HEK293 (cell line): ENCODE results near the gene DLL4.

Experiments used
- CTCF ChIA-PET: fragments of 350-600 bp; formaldehyde crosslinking; extraction: SDS; loops from one replicate; lab custom pipeline; 2021; ENCODE audit warnings: antibody characterized with exemption; lab: Yijun Ruan, JAX
- POLR2A ChIA-PET: fragments of 300-600 bp; formaldehyde crosslinking; extraction: SDS; loops from one replicate; lab custom pipeline; 2020; ENCODE audit warnings: antibody characterized with exemption, inconsistent platforms; lab: Yijun Ruan, JAX
- H3K27ac ChIP-seq: fragments of 200-500 bp; sonication (Bioruptor generic); 2 replicates; pipeline ENCODE4 v1.5.1; 2014; ENCODE audit warnings: low read depth, low read length, control low read depth, inconsistent platforms; ENCODE audit errors: extremely low read depth
- H3K36me3 ChIP-seq, 2 experiments: fragments of 200-500 bp in 1 of 2; sonication (Bioruptor generic) in 1 of 2; 1 replicate in 1 of 2; 2 replicates in 1 of 2; pipeline ENCODE4 v1.5.1; 2014 to 2017; ENCODE audit warnings: inconsistent platforms in 2 of 2, low read length in 2 of 2; ENCODE audit not compliant: control insufficient read depth in 2 of 2, insufficient read depth in 1 of 2
- H3K4me1 ChIP-seq: fragments of 200-500 bp; sonication (Bioruptor generic); 2 replicates; pipeline ENCODE4 v1.5.1; 2014; ENCODE audit warnings: mild to moderate bottlenecking, low read length, inconsistent platforms; ENCODE audit not compliant: control insufficient read depth, insufficient read depth
- H3K4me3 ChIP-seq: 2 replicates; pipeline ENCODE4 v1.5.1; 2011; ENCODE audit warnings: low read depth, mild to moderate bottlenecking, control low read depth, low read length, moderate library complexity
- H3K9me3 ChIP-seq: fragments of 200-500 bp; sonication (Bioruptor generic); 2 replicates; pipeline ENCODE4 v1.5.1; 2014; ENCODE audit warnings: low read depth, low read length, inconsistent platforms; ENCODE audit not compliant: control insufficient read depth, insufficient read depth
- GLI2 ChIP-seq: fragments of 450-650 bp; formaldehyde crosslinking; IDR thresholded peaks from 2 replicates; pipeline ENCODE4; 2017; ENCODE audit warnings: missing biosample characterization, missing genetic modification characterization, low read depth, borderline replicate concordance
- GLIS1 ChIP-seq: fragments of 450-650 bp; formaldehyde crosslinking; IDR thresholded peaks from 2 replicates; pipeline ENCODE4 v1.5.1; 2016; ENCODE audit warnings: missing biosample characterization, missing genetic modification characterization
- GLIS2 ChIP-seq: fragments of 450-650 bp; formaldehyde crosslinking; IDR thresholded peaks from 2 replicates; pipeline ENCODE4 v1.5.1; 2016; ENCODE audit warnings: missing biosample characterization, missing genetic modification characterization
- HOXC10 ChIP-seq: sonication (generic); formaldehyde crosslinking; IDR thresholded peaks from 2 replicates; pipeline ENCODE4 v1.8.1; 2023; ENCODE audit warnings: mild to moderate bottlenecking, missing genetic modification reagents
- IKZF3 ChIP-seq: fragments of 450-650 bp; IDR thresholded peaks from 2 replicates; pipeline ENCODE4 v1.5.0; 2018; ENCODE audit warnings: missing biosample characterization, mild to moderate bottlenecking, missing genetic modification characterization, moderate library complexity
- RBAK ChIP-seq: fragments of 450-650 bp; formaldehyde crosslinking; IDR thresholded peaks from 2 replicates; pipeline ENCODE4 v1.5.1; 2016; ENCODE audit warnings: missing biosample characterization, missing genetic modification characterization
- WT1 ChIP-seq: fragments of 450-650 bp; formaldehyde crosslinking; IDR thresholded peaks from 2 replicates; pipeline ENCODE4 v1.5.1; 2016; ENCODE audit warnings: missing biosample characterization, missing genetic modification characterization
- ZBTB7A ChIP-seq: fragments of 450-650 bp; formaldehyde crosslinking; IDR thresholded peaks from 2 replicates; pipeline ENCODE4 v1.5.1; 2016; ENCODE audit warnings: low read depth, missing biosample characterization, missing genetic modification characterization
- ZFP37 ChIP-seq: fragments of 450-650 bp; formaldehyde crosslinking; IDR thresholded peaks from 2 replicates; pipeline ENCODE4 v1.5.1; 2016; ENCODE audit warnings: missing biosample characterization, missing genetic modification characterization
- ZFP69B ChIP-seq: fragments of 450-650 bp; formaldehyde crosslinking; IDR thresholded peaks from 2 replicates; pipeline ENCODE4 v1.5.1; 2016; ENCODE audit warnings: missing biosample characterization, missing genetic modification characterization
- ZIC2 ChIP-seq: fragments of 450-650 bp; formaldehyde crosslinking; IDR thresholded peaks from 2 replicates; pipeline ENCODE4 v1.5.1; 2016; ENCODE audit warnings: missing biosample characterization, missing genetic modification characterization
- ZNF132 ChIP-seq: fragments of 450-650 bp; formaldehyde crosslinking; IDR thresholded peaks from 2 replicates; pipeline ENCODE4 v1.5.1; 2017; ENCODE audit warnings: missing biosample characterization, missing genetic modification characterization, borderline replicate concordance
- ZNF133 ChIP-seq: fragments of 450-650 bp; formaldehyde crosslinking; IDR thresholded peaks from 2 replicates; pipeline ENCODE4 v1.5.1; 2016; ENCODE audit warnings: missing biosample characterization, missing genetic modification characterization
- ZNF596 ChIP-seq: fragments of 450-650 bp; IDR thresholded peaks from 2 replicates; pipeline ENCODE4 v1.5.0; 2018; ENCODE audit warnings: missing biosample characterization, mild to moderate bottlenecking, missing genetic modification characterization, moderate library complexity
- ZNF670 ChIP-seq: fragments of 450-650 bp; formaldehyde crosslinking; IDR thresholded peaks from 2 replicates; pipeline ENCODE4 v1.5.1; 2016; ENCODE audit warnings: missing biosample characterization, missing genetic modification characterization, low read depth
- TF ChIP-seq, protein P1 (sequence below): fragments of 450-650 bp; formaldehyde crosslinking; IDR thresholded peaks from 2 replicates; pipeline ENCODE4; 2016; ENCODE audit warnings: missing biosample characterization, missing genetic modification characterization
- TF ChIP-seq, protein P2 (sequence below): fragments of 450-650 bp; formaldehyde crosslinking; IDR thresholded peaks from 2 replicates; pipeline ENCODE4 v1.5.1; 2016; ENCODE audit warnings: missing biosample characterization, missing genetic modification characterization

The DLL4 gene

DNA sequence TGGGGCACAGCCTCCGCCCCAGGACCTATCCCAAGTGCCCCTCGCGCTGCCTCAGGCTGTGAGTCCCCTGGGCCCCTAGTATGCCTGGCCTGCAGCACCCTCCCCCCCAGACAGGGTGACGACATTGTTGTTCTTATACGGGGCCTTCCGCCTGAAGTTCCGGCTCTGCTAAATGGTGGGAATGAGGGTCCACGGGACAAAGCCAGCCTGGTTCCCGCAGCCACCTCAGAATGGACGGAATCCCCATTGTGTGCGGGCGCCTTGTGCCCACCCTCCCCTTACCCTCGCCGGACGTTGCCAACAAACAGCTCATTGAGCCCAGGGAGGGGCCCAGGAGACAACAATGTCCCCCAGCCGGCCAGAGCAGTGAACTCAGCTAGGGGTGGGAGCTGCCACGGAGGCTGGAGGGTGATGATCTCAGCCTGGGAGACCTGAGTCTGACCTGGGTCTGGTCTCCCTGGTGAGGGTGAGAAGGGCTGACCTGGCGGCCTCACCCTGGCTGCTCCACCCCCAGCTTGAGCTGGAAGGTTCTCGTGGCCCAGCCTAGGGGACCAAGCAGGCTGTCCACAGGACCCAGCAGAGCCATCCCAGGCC is 10.2 kb upstream of the DLL4 start:
- TF ChIP-seq ZIC2 (peak; percentile 30; the same call in 1 of the 2 replicates), GLIS1 (tag by site-specific recombination) (peak; percentile 62), GLIS2 (tag by site-specific recombination) (0 out of 2 replicates have a peak, but pooled peaks have one; percentile 16), ZBTB7A (tag by site-specific recombination) (no peak), ZNF596 (no peak), GLI2 (tag by site-specific recombination) (no peak)
- TF ChIP-seq, protein P1, sequence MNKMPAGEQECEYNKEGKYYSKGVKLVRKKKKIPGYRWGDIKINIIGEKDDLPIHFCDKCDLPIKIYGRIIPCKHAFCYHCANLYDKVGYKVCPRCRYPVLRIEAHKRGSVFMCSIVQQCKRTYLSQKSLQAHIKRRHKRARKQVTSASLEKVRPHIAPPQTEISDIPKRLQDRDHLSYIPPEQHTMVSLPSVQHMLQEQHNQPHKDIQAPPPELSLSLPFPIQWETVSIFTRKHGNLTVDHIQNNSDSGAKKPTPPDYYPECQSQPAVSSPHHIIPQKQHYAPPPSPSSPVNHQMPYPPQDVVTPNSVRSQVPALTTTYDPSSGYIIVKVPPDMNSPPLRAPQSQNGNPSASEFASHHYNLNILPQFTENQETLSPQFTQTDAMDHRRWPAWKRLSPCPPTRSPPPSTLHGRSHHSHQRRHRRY (tag by site-specific recombination): no peak
- ChIA-PET POLR2A (interaction anchor here (1.7 to 2.2 kb wide), 2 partner anchors 10 to 34 kb away, joined by 5 to 8 read pairs; partner anchors contain the start of genes CHAC1 and DLL4), CTCF (interaction anchor here (0.7 to 1.5 kb wide), 3 partner anchors 12 to 23 kb away, joined by 3 to 5 read pairs (median 4); no protein-coding TSS in a partner anchor)
- no peaks in the 10 kb centered on the region for H3K9me3 ChIP-seq
- no peaks in the 10 kb centered on the region for H3K36me3 ChIP-seq
- no peak overlapping the region for H3K27ac ChIP-seq
- no peak overlapping the region for H3K4me3 ChIP-seq
- H3K4me1 ChIP-seq: no peaks in the 10 kb centered on the region

DNA sequence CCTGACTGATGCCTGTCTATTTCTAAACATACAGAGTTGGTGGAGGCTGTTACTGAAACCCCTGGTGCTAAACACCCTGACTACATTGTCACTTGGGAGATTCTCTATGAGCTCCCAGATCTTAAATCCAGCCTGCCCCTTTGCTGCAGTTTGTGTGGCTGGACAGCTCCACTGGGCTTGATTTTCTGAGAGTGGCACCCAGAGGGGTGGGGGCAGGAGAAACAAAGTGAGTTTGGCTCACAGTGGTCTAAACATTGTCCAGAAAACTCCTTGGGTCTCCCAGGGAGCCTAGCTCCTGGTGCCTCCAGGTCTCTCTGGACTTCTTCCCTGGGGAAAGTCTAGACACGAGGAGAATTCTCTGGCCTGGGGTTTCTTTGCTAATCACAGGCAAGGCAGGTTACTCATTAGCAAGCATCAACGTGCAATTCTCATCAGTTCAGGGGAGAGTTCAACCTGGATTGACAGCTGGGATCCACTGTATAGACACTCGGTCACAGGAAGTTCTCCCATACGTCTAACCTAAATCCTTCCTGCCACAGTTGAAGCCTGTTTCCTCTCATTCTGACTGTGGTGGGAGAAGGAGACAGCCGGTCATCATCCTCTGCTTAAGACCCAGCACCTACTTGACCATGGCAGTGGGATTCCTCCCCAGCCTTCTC is 7.1 kb upstream of the DLL4 start:
- H3K4me1 ChIP-seq: no peaks in the 10 kb centered on the region
- no peak overlapping the region for H3K4me3 ChIP-seq
- POLR2A ChIA-PET: interaction anchor here (0.9 to 1.6 kb wide), 2 partner anchors 16 to 31 kb away, joined by 3 read pairs; partner anchors contain the start of gene CHAC1
- TF ChIP-seq WT1: no peak
- no peak for TF ChIP-seq RBAK (tag by site-specific recombination)
- TF ChIP-seq, protein P2, sequence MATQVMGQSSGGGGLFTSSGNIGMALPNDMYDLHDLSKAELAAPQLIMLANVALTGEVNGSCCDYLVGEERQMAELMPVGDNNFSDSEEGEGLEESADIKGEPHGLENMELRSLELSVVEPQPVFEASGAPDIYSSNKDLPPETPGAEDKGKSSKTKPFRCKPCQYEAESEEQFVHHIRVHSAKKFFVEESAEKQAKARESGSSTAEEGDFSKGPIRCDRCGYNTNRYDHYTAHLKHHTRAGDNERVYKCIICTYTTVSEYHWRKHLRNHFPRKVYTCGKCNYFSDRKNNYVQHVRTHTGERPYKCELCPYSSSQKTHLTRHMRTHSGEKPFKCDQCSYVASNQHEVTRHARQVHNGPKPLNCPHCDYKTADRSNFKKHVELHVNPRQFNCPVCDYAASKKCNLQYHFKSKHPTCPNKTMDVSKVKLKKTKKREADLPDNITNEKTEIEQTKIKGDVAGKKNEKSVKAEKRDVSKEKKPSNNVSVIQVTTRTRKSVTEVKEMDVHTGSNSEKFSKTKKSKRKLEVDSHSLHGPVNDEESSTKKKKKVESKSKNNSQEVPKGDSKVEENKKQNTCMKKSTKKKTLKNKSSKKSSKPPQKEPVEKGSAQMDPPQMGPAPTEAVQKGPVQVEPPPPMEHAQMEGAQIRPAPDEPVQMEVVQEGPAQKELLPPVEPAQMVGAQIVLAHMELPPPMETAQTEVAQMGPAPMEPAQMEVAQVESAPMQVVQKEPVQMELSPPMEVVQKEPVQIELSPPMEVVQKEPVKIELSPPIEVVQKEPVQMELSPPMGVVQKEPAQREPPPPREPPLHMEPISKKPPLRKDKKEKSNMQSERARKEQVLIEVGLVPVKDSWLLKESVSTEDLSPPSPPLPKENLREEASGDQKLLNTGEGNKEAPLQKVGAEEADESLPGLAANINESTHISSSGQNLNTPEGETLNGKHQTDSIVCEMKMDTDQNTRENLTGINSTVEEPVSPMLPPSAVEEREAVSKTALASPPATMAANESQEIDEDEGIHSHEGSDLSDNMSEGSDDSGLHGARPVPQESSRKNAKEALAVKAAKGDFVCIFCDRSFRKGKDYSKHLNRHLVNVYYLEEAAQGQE (tag by site-specific recombination): peak; percentile 76
- no peak for TF ChIP-seq ZNF132 (tag by site-specific recombination)
- TF ChIP-seq, all 188 proteins: peak for 1
- Histone ChIP-seq H3K36me3 (no peaks in the 10 kb centered on the region), H3K27ac (no peak overlapping the region), H3K9me3 (no peaks in the 10 kb centered on the region)
- CTCF ChIA-PET: interaction anchor here (0.8 kb wide), 2 partner anchors 9 to 15 kb away, joined by 4 to 8 read pairs; no protein-coding TSS in a partner anchor

DNA sequence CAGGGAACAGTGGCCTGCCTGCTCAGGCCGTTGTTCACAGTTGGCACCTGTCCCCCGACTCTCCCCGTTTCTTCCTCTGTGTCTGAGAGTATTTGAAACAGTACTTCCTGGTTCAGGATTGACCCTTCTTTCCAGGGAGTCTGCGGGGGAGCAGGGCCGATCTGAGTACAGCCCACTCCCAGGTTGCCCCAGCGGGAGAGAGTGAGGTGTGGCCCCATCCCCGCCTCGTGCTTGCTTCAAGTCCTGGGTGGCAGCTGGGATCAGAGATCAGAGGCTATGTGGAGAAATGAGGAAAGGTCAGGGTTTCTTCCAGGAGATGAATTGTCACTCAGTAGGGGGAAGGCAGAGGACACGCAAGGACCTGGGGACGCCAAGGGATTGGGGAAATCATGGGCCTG is 6.5 kb upstream of the DLL4 start:
- CTCF ChIA-PET: interaction anchor here (0.8 to 0.9 kb wide), 2 partner anchors 15 to 99 kb away, joined by 3 to 4 read pairs; no protein-coding TSS in a partner anchor
- Histone ChIP-seq H3K27ac (no peak overlapping the region), H3K36me3 (no peaks in the 10 kb centered on the region), H3K9me3 (no peaks in the 10 kb centered on the region)
- no peak for TF ChIP-seq HOXC10 (CRISPR knock-in tag)
- TF ChIP-seq ZNF670 (tag by site-specific recombination): no peak
- TF ChIP-seq ZNF133 (tag by site-specific recombination): no peak
- TF ChIP-seq ZFP69B: no peak
- no peak for TF ChIP-seq ZFP37 (tag by site-specific recombination)
- TF ChIP-seq IKZF3: no peak
- TF ChIP-seq, all 188 proteins: peak for 0
- POLR2A ChIA-PET: interaction anchor here (1.6 kb wide), 1 partner anchor 30 kb away, joined by 3 read pairs; the partner anchor contains the start of gene CHAC1
- Histone ChIP-seq H3K4me3 (no peak overlapping the region), H3K4me1 (no peaks in the 10 kb centered on the region)
